GM18517 (cell line): ENCODE measurements around the gene TMEM161A.
"Not testable (repeated sequence)": the region's sequence is repeated elsewhere in the genome, so short reads cannot be mapped to it uniquely, and the experiment has no call there.

ENCODE experiments used
- ATAC-seq: cut with Tn5 transposase; IDR thresholded peaks from one replicate; pipeline ENCODE4 v1.9.1; 2021; ENCODE audit warnings: mild to moderate bottlenecking, moderate library complexity; ENCODE audit not compliant: unreplicated experiment

Gene TMEM161A

GRCh38 chr19:19155495-19156219 lies 17.4 kb upstream of the TMEM161A start:
- ATAC-seq: peak; percentile 81

DNA sequence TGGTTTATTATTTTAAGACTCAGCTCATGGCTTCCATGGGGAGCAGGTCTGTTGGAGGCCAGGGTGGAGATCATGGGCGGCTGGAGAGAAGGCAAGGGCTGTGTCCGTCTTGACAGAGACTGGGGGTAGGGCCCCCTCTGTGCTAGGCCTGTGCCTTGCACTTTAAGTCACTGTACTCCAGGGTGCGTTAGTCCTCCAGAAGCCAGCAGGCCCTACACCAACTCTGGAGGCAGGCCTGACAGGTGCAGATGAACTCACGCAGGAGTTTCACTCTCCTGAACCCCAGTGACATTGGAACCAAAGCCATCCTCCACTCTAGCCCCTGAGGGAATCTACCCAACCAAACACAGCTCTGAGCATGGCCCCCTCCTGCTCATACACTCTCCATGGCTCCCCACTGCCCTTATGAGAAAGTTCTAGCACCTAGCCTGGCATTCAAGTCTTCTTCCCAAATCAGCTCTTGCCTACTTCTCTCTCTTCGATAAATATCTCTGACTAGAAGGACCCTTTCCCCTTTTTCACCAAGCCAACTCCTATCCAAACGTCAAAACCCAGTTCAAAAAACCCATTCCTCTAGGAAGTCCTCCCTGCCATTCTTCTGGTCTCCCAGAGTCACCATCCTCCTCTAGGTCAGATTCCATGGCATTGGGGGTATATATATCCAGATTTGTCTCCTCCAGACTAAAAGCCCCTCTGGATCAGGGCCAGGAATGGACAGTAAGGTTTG lies 16.7 kb upstream of the TMEM161A start:
- no peak for ATAC-seq

DNA sequence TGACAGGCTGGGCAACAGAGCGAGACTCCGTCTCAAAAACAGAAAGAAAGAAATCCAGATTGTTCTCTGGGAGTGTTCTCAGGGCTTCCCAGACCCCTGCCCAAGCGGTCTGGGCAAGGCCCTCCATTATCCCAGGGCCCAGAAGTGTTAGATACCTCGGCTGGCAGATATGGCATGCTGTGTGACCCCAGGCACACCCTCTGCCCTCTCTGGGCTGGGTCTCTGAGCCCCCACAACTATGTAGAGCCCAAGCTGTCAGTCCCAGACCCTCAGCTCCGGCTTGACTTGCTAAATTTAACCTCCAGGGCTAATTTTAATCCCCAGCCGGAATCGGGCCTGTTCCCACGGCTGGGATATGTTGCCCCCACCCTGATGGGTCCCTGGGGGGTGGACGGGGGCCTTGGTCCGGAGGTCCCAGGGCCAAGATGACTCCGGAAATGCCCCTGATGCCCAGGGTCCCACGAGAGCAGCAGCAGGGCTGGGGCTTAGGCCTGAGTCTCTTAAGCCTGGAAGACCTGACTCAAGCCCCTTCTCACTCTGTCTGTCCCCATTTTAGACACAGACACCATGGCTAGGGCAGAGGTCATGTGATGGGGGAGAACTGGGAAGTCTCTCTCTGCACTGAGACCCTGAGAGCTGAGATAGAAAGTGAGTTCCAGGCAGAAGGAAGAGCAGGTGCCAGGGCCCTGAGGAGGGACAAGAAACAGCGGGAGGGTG lies 14.5 kb upstream of the TMEM161A start:
- ATAC-seq: no peak

DNA sequence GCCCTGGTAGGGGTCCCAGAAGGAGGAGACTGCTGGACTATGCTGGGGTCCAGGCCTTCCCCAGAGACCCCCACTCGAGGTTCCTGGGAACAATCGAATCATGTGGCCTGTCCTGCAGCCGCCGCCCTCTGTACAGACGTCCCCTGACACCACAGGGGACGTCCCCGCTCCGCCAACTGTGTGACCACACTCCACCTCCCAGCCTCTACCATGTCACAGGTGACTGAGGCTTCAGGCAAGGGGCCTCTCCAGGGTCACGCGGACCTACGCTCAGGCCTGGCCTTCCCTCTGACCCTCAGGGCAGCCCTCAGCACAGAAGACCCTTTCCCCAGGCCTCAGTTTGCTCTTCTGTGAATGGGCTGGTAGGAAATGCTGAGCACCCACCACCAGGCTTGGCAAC lies 13.1 kb upstream of the TMEM161A start:
- no peak for ATAC-seq

DNA sequence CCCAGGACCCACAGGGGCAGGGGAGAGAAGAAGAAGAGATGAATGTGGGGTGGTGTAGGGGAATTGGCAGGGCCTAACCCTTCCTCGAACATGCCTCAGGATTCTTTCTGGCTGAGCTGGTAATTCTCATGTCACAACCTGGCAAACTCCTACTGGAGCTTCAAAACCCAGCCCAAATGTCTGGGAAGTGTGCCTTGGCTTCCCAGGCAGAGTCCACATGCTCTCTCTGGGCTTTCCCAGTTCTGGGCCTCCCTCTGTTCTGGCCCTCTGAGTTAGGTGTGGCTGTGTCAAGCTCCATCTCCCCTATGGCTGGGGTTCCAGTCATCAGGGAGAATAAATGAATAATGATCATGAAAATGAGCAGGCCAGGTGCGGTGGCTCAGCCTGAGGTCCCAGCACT lies 11.2 kb upstream of the TMEM161A start:
- no peak for ATAC-seq

DNA sequence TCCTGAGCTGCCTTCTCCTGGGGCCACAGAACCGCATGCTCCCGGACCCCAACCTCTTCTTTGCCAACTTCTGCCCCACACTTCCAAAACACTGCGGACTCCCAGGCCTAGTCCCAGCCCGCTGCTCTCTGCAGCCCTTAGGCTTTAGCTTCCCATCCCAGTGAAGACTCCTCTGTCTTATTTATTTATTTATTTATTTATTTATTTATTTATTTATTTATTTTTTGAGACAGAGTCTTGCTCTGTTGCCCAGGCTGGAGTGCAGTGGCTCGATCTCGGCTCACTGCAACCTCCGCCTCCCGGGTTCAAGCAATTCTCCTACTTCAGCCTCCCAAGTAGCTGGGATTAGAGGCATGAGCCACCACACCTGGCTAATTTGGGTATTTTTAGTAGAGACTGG lies 10.2 kb upstream of the TMEM161A start:
- ATAC-seq: not testable (repeated sequence)

DNA sequence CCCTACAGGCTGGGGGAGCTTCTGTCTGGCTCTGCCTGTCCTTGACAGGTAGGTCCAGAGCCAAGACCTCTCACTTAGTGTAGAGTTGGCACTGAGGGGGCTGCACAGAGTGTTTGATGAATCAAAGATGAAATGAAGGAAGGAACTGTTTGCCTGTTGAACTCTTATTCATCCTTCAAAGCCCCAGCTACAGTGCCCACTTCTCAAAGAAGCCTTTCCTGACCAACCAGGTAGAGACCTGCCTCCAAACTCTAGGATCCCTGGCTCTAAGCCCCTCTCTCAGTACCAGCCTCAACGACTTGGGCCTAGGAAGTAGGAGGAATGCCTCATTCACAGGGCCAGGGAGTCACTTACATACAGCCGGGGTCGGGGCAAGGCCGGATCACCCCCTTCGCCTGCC lies 9.1 kb upstream of the TMEM161A start:
- no peak for ATAC-seq

- ATAC-seq: no peak
These were observed 8.6 kb upstream of the TMEM161A start for GRCh38 chr19:19146865-19147264.

DNA sequence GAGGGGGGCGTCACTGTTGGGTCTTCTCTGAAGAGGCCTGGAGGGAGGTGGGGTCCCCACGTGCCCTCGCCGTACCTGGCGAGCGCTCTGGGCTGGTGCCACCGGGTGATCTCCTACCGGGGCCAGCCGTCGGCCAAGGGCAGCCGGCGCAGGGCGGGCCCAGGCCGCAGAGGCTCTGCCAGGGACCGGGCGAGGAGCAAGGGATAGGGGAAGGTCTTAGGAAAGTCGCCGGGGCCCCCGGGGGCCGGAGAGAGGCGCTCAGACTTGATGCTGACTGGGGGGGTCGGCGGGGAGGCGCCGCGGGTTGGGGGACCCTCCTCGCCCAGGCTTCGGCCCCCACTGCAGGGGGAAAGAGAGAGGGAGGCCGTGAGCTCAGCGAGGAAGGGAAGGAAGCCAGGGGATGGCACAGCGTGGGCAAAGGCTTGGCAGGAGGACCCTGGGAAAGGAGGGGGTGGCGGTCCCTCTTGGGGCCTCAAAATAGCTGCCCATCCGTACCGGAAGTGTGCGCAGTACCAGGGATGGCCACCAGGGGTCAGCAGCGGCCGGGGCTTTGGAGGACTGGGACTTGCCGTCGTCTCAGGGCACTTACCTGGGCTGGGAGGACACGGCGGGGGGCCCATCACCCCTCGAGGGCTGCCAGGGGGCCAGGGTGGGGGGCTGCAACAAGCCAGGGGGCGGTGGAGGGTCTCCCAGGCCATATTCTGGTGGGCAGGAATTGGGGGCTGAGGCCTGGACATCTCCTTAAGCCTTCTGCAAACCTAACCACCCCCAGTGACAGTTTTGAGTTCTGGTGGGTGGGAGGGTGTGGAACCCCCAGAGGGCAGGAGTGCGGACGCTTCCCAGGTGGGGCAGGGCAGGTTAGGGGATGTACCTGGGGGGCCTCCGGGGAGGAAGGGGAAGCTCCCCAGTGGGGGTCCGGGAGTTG lies 7.7 kb upstream of the TMEM161A start:
- no peak for ATAC-seq

DNA sequence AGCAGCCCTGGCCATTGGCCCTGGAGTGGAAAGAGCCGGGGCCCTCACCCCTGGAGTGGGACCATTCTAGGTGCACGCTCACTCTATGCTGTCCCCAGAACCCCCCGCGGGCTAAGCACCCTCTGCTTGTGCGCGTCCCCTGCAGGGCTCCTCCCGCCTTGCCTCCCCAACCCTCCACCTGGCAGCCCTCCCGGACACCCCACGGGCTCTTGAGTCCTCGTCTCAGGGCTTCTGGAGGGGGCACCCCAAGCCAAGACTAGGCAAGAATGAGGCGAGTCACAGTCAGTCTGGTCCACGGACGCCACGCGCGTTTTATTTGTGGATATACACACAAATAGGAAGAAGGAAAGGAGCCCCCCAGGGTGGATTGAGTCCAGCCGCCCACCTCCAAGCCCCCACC lies 7.0 kb upstream of the TMEM161A start:
- no peak for ATAC-seq

DNA sequence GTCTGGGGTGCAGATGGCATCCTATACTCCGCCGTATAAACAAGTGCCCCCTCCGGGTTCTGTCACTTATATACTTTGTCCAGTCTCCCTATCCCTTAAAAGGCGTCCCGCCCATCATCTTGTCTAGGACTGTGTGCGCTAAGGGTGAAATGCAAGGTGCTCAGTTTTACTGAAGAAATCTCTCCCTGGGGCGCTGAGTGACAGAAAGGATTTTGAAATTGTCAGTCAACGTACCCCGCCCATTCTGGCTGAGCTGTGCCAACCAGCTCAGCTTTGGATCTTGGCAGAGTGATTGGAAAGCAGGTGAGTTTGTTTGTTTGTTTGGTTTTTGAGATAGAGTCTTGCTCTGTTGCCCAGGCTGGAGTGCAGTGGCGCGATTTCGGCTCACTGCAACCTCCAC lies 4.1 kb upstream of the TMEM161A start:
- ATAC-seq: no peak

GRCh38 chr19:19140476-19140875 lies 2.2 kb upstream of the TMEM161A start:
- ATAC-seq: no peak

GRCh38 chr19:19139876-19140229 lies 1.6 kb upstream of the TMEM161A start:
- ATAC-seq: no peak

DNA sequence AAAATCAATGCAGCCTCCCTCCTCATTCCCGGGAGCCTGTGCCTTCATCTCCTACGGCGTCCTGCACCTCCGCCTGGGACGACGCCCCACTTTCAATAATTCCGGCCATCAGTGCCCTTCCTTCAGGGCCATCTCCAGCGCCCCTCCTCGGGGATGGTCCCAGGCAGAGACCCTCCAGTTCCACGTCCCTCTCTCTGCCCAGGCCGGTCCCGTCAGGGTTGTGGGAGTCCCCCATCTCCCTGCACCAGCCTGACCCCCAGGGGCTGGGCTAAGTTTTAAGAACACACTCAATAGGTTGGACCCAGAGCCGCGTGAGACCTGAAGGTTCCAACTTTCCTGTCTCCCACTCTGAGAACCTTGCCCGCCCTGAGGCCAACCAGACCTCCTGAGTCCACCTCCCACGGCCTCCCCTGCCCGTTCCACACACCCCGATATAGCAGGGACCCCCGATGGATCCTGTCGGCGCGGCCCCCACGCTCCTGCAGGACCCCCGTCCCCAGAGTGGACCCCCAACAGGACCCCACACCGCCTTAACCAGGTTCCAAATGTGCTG lies 646 bp downstream of the TMEM161A start:
- ATAC-seq: no peak

GRCh38 chr19:19135713-19136112 lies 2.6 kb downstream of the TMEM161A start:
- ATAC-seq: not testable (repeated sequence)

DNA sequence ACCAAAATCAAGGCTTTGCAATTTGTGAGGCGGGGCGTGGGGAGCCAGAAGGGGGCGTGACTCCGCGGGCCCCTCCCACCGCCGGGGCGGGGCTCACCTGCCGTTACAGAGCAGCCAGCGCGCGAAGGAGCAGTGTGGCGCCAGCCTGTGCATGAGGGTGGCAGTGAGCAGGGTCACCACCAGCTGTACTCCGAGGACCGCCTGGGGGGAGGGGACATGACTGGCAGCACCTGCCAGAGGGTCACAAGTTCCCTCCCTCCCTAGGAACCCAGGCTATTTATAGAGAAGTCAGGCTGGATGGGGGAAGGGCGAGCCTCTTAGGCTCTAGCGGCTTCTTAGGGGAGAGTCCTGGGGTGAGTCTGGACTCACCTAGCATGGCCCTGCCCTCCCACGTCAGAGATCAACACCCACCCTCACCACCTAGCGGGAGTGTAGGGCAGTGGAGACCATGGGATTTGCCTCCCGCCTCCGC lies 3.6 kb downstream of the TMEM161A start:
- no peak for ATAC-seq

GRCh38 chr19:19133985-19134384 lies 4.3 kb downstream of the TMEM161A start:
- no peak for ATAC-seq

GRCh38 chr19:19132912-19133311 lies 5.4 kb downstream of the TMEM161A start:
- no peak for ATAC-seq

DNA sequence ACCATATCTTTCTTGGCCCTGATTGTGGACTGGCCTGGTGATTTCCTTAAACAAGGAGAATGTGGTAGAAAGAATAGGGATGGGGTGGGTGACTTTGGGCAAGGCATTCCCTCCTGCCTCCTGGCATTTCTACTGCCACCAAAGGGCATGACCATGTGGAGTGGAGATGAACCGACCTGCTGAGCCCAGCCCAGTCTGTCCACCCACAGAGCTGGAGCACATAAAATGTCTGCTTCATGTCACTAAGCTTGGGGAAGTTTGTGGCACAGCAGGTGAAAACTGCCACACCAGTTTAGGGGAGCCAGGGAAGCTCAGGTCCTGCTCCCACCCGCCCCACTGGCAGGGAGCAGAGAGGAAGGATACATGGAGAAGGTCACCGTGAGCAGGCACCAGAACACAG lies 6.3 kb downstream of the TMEM161A start:
- ATAC-seq: no peak

GRCh38 chr19:19126102-19126501 lies 12.2 kb downstream of the TMEM161A start:
- ATAC-seq: no peak

DNA sequence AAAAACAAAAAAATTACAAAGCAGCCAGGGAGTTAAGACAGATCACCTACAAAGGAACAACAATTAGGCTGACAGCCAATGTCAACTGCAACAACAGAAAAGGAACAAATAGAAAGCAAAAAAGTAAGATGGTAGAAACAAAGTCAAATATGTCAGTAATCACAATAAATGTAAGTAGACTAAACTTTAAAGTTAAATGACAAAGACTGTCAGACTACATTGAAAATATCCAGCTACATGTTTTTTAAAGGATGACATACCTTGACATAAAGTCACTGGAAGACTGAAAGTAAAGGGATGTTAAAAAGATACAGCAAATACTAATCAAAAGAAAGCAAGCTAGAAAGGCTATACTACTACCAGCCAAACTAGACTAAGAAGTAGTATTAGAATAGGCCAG lies 14.9 kb downstream of the TMEM161A start:
- ATAC-seq: no peak
